Measurements from ENCODE around the gene FBXW2. TPM values are rescaled to one million over a fixed set of nuclear protein-coding genes. Genes with fewer than 3 reads are reported as not detected.

FBXW2 gene
- total and polyA plus RNA-seq, 10 of the 15 experiments (the other 5 are each of a cell fraction or from before 2014, with no cell fraction given): 2.9 to 56.9 (median 39.1) TPM

GRCh38 chr9:120726484-120726883 lies 66.7 kb downstream of the FBXW2 start (continued):
- TF ChIP-seq, protein P1, sequence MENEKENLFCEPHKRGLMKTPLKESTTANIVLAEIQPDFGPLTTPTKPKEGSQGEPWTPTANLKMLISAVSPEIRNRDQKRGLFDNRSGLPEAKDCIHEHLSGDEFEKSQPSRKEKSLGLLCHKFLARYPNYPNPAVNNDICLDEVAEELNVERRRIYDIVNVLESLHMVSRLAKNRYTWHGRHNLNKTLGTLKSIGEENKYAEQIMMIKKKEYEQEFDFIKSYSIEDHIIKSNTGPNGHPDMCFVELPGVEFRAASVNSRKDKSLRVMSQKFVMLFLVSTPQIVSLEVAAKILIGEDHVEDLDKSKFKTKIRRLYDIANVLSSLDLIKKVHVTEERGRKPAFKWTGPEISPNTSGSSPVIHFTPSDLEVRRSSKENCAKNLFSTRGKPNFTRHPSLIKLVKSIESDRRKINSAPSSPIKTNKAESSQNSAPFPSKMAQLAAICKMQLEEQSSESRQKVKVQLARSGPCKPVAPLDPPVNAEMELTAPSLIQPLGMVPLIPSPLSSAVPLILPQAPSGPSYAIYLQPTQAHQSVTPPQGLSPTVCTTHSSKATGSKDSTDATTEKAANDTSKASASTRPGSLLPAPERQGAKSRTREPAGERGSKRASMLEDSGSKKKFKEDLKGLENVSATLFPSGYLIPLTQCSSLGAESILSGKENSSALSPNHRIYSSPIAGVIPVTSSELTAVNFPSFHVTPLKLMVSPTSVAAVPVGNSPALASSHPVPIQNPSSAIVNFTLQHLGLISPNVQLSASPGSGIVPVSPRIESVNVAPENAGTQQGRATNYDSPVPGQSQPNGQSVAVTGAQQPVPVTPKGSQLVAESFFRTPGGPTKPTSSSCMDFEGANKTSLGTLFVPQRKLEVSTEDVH (IDR thresholded peaks at IDR 0.05; ENCODE audit: low read depth, partially characterized antibody): no peak
- TF ChIP-seq KDM1A (IDR thresholded peaks at IDR 0.05; ENCODE audit: borderline replicate concordance): no peak

GRCh38 chr9:120725907-120726306 lies 67.3 kb downstream of the FBXW2 start:
- Histone ChIP-seq H3K79me2 (ENCODE audit: control insufficient read depth, insufficient read depth, low read length) (no peaks in the 10 kb centered on the region), H3K4me1 (ENCODE audit: control insufficient read depth, insufficient read depth, low read length) (peaks cover 11% of the 10 kb centered on the region), H4K20me1 (ENCODE audit: control insufficient read depth, insufficient read depth) (no peaks in the 10 kb centered on the region), H3K9ac (ENCODE audit: control insufficient read depth, insufficient read depth, low read length) (no peak overlapping the region), H3K27ac (ENCODE audit: control insufficient read depth, insufficient read depth) (no peak overlapping the region), H3K4me3 (no peak overlapping the region), H3K27me3 (replicated peaks in 1 of 2; ENCODE audit: control insufficient read depth in 2 of 2, insufficient read depth in 2 of 2, low read length in 1 of 2) (no peaks in the 10 kb centered on the region; a peak in 1 of 4 replicates), H2AFZ (ENCODE audit: control insufficient read depth, low read depth, low read length) (no peak overlapping the region), H3K36me3 (ENCODE audit: control insufficient read depth in 2 of 2, insufficient read depth in 2 of 2, low read length in 1 of 2) (no peaks in the 10 kb centered on the region), H3K4me2 (ENCODE audit: control insufficient read depth, insufficient read depth) (no peak overlapping the region), H3K9me3 (replicated peaks; ENCODE audit: control insufficient read depth, insufficient read depth, low read length) (no peaks in the 10 kb centered on the region)
- intact Hi-C loops (cut with micrococcal nuclease; ENCODE audit: unreplicated experiment) (no loop called here), in situ Hi-C loops (cut with MboI) (no loop called here)
- BruUV-seq (replicated peaks): no TSS peak
- DNase-seq (ENCODE audit: low read depth, low spot score): no peak
- no peak for ATAC-seq
- ChIA-PET RAD21 (ENCODE audit: unreplicated experiment) (no interaction called here), CTCF (no interaction called here), POLR2A (interaction anchor here (0.5 kb wide), 1 partner anchor 1619 kb away, joined by 4 read pairs; no protein-coding TSS in a partner anchor), SMC1A (ENCODE audit: uncharacterized antibody, unreplicated experiment) (no interaction called here)
- no peak for FAIRE-seq
- 100% methylated on average over 1 of the region's 1 CpG for WGBS (ENCODE audit: insufficient coverage, insufficient replicate concordance, low lambda C conversion rate, missing lambda C conversion rate)
- TF ChIP-seq NFYB (IDR thresholded peaks at IDR 0.05; ENCODE audit: insufficient read depth, low read depth, low read length) (no peak), FOS (IDR thresholded peaks at IDR 0.05; ENCODE audit: borderline replicate concordance, extremely low read depth, insufficient read length) (no peak), KAT2A (conservative IDR thresholded peaks at IDR 0.05; ENCODE audit: control insufficient read depth, low read depth, low read length) (no peak), ZNF274 (IDR thresholded peaks at IDR 0.05; ENCODE audit: insufficient read depth, insufficient read length) (no peak), ZBTB11 (CRISPR knock-in tag; IDR thresholded peaks at IDR 0.05) (no peak), NR2C2 (IDR thresholded peaks at IDR 0.05; ENCODE audit: borderline replicate concordance, control insufficient read depth, insufficient read length, low read depth) (no peak), HDAC2 (IDR thresholded peaks at IDR 0.05) (no peak), SUZ12 (IDR thresholded peaks at IDR 0.05; ENCODE audit: unreplicated experiment) (no peak), PAX5 (IDR thresholded peaks at IDR 0.05; ENCODE audit: borderline replicate concordance, low read depth, low read length) (no peak), TCF3 (IDR thresholded peaks at IDR 0.05; ENCODE audit: borderline replicate concordance, insufficient read depth, low read depth, low read length) (no peak)
- TF ChIP-seq, protein P2, sequence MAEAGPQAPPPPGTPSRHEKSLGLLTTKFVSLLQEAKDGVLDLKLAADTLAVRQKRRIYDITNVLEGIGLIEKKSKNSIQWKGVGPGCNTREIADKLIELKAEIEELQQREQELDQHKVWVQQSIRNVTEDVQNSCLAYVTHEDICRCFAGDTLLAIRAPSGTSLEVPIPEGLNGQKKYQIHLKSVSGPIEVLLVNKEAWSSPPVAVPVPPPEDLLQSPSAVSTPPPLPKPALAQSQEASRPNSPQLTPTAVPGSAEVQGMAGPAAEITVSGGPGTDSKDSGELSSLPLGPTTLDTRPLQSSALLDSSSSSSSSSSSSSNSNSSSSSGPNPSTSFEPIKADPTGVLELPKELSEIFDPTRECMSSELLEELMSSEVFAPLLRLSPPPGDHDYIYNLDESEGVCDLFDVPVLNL (IDR thresholded peaks at IDR 0.05; ENCODE audit: low read depth, low read length): no peak

Data from GM12878 (cell line).